Keratinocyte (primary cell): Measurements from ENCODE around the gene PDE11A. TPM values are rescaled to one million over a fixed set of nuclear protein-coding genes. Genes with fewer than 3 reads are reported as not detected.

ENCODE experiments used
- DNase-seq: peaks from one replicate; pipeline ENCODE4 v3.0.0-alpha.2; 2011; ENCODE audit warnings: low read depth, missing footprints, low spot score
- FAIRE-seq: peaks from 2 replicates; lab custom pipeline; 2011; peaks lifted over from hg19 to GRCh38; lab: Jason Lieb, UNC
- H2AFZ ChIP-seq: 2 replicates; pipeline ENCODE4 v1.6.0; 2012; ENCODE audit warnings: low read length, control low read depth, inconsistent platforms; ENCODE audit not compliant: control insufficient read depth
- H3K27ac ChIP-seq: 2 replicates; pipeline ENCODE4 v1.5.1; 2011; ENCODE audit warnings: low read length; ENCODE audit not compliant: control insufficient read depth, insufficient read depth
- H3K27me3 ChIP-seq: 3 replicates; pipeline ENCODE4 v1.6.0; 2011; ENCODE audit warnings: low read length; ENCODE audit not compliant: control insufficient read depth, insufficient read depth; ENCODE audit errors: extremely low read depth
- H3K36me3 ChIP-seq, 2 experiments: 2 replicates in 1 of 2; 3 replicates in 1 of 2; pipeline ENCODE4 v1.5.1; 2011; ENCODE audit warnings: low read length in 2 of 2, mild to moderate bottlenecking in 1 of 2; ENCODE audit not compliant: control insufficient read depth in 2 of 2, insufficient read depth in 2 of 2; ENCODE audit errors: extremely low read depth in 1 of 2
- H3K4me1 ChIP-seq: 3 replicates; pipeline ENCODE4 v1.5.1; 2011; ENCODE audit warnings: low read length; ENCODE audit not compliant: control insufficient read depth, insufficient read depth; ENCODE audit errors: extremely low read depth
- H3K4me2 ChIP-seq: 3 replicates; pipeline ENCODE4 v1.6.0; 2011; ENCODE audit warnings: low read depth, low read length; ENCODE audit not compliant: control insufficient read depth, insufficient read depth; ENCODE audit errors: extremely low read depth
- H3K4me3 ChIP-seq, 3 experiments: fragments of 200-600 bp in 1 of 3; sonication (generic) in 1 of 3; 2 replicates in 2 of 3; 3 replicates in 1 of 3; pipeline ENCODE4 v1.5.1; 2011 to 2016; ENCODE audit warnings: low read length in 3 of 3, mild to moderate bottlenecking in 3 of 3, control low read depth in 2 of 3, inconsistent platforms in 1 of 3, low read depth in 1 of 3, mixed read lengths in 1 of 3, mixed run types in 1 of 3, moderate library complexity in 1 of 3; ENCODE audit not compliant: control insufficient read depth in 2 of 3, insufficient read depth in 2 of 3; ENCODE audit errors: extremely low read depth in 1 of 3
- H3K79me2 ChIP-seq: 2 replicates; pipeline ENCODE4 v1.6.0; 2012; ENCODE audit warnings: low read length; ENCODE audit not compliant: control insufficient read depth, insufficient read depth
- H3K9ac ChIP-seq: 3 replicates; pipeline ENCODE4 v1.6.0; 2011; ENCODE audit warnings: low read length; ENCODE audit not compliant: control insufficient read depth, insufficient read depth; ENCODE audit errors: extremely low read depth
- H3K9me1 ChIP-seq: 3 replicates; pipeline ENCODE4 v1.6.0; 2011; ENCODE audit warnings: low read length; ENCODE audit not compliant: control insufficient read depth, insufficient read depth; ENCODE audit errors: extremely low read depth
- H3K9me3 ChIP-seq: 2 replicates; pipeline ENCODE4 v1.5.1; 2012; ENCODE audit warnings: low read depth, low read length; ENCODE audit not compliant: control insufficient read depth
- H4K20me1 ChIP-seq: 3 replicates; pipeline ENCODE4 v1.6.0; 2011; ENCODE audit warnings: low read length; ENCODE audit not compliant: control insufficient read depth, insufficient read depth; ENCODE audit errors: extremely low read depth
- CTCF ChIP-seq, 3 experiments: IDR thresholded peaks in 1 of 3; conservative IDR thresholded peaks in 1 of 3; optimal IDR thresholded peaks in 1 of 3; 2 replicates in 2 of 3; 3 replicates in 1 of 3; pipeline versions ENCODE3 to v1.5.1; 2011; ENCODE audit warnings: low read length in 3 of 3, mild to moderate bottlenecking in 3 of 3, moderate library complexity in 2 of 3, control low read depth in 1 of 3, inconsistent platforms in 1 of 3; ENCODE audit not compliant: insufficient read depth in 2 of 3; ENCODE audit errors: extremely low read depth in 1 of 3
- EZH2 ChIP-seq: IDR thresholded peaks from one replicate; pipeline ENCODE4 v1.6.1; 2012; ENCODE audit warnings: inconsistent platforms, mild to moderate bottlenecking, low read length, moderate library complexity
- dilution Hi-C: fragments of 300-500 bp; cut with MboI; formaldehyde crosslinking; loops from one replicate; pipeline ENCODE4 v1.7.0; 2020; ENCODE audit warnings: low sequenced_read_pairs; ENCODE audit not compliant: extremely low pct_ligation_motif_present
- polyA plus RNA-seq, 5 experiments: library from polyadenylated mRNA; depleted of rRNA in 3 of 5; stranded (reverse) in 3 of 5; stranded (forward) in 1 of 5; unstranded in 1 of 5; fragments of >200 nt; gene quantifications; 1 replicate in 1 of 5; 2 replicates in 3 of 5; 3 replicates in 1 of 5; pipeline versions ENCODE4 v1.2.1 to v1.2.3, GENCODE V29; 2011 to 2012; ENCODE audit warnings: missing spikeins in 2 of 5, low read depth in 1 of 5, low replicate concordance in 1 of 5

The PDE11A gene
- polyA plus RNA-seq, 1 donor (not counting 4 experiments of a cell fraction or from before 2014, with no cell fraction given), result 0.01 TPM

DNA sequence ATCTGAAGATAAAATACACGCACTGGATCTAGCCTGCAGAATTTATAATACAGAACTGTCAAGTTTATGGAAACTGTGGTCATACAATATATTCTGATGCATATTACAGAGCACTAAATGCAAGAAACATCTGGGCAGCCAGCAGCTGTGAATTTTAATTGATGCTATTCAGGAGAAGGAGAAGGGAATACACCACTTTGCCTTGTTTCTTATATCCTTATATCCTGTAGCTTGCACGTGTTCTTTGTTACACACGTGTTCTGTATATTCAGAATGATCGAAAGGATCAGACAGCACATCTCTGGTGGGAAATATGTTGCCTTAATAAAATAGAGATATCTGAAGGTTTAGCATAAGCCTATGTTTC, 344.2 kb downstream of the PDE11A start:
- no peaks in the 10 kb centered on the region for H3K9me3 ChIP-seq
- H3K4me2 ChIP-seq, result no peak overlapping the region
- DNase-seq, result no peak
- H3K27ac ChIP-seq, result no peak overlapping the region
- H3K9ac ChIP-seq, result no peak overlapping the region
- H2AFZ ChIP-seq, result no peak overlapping the region
- dilution Hi-C loops, result no loop called here
- FAIRE-seq, result no peak
- H3K9me1 ChIP-seq, result no peaks in the 10 kb centered on the region
- H3K4me3 ChIP-seq, result no peak overlapping the region
- H3K27me3 ChIP-seq, result no peaks in the 10 kb centered on the region
- H4K20me1 ChIP-seq, result no peaks in the 10 kb centered on the region
- H3K36me3 ChIP-seq, result no peaks in the 10 kb centered on the region
- H3K4me1 ChIP-seq, result no peaks in the 10 kb centered on the region
- TF ChIP-seq CTCF (optimal IDR thresholded peaks at IDR 0.05 in 1 of 3, IDR thresholded peaks at IDR 0.05 in 1 of 3, conservative IDR thresholded peaks at IDR 0.05 in 1 of 3; ENCODE audit: extremely low read depth in 1 of 3, insufficient read depth in 2 of 3, low read length in 3 of 3), result no peak
- no peak for TF ChIP-seq EZH2
- H3K79me2 ChIP-seq, result no peaks in the 10 kb centered on the region

DNA sequence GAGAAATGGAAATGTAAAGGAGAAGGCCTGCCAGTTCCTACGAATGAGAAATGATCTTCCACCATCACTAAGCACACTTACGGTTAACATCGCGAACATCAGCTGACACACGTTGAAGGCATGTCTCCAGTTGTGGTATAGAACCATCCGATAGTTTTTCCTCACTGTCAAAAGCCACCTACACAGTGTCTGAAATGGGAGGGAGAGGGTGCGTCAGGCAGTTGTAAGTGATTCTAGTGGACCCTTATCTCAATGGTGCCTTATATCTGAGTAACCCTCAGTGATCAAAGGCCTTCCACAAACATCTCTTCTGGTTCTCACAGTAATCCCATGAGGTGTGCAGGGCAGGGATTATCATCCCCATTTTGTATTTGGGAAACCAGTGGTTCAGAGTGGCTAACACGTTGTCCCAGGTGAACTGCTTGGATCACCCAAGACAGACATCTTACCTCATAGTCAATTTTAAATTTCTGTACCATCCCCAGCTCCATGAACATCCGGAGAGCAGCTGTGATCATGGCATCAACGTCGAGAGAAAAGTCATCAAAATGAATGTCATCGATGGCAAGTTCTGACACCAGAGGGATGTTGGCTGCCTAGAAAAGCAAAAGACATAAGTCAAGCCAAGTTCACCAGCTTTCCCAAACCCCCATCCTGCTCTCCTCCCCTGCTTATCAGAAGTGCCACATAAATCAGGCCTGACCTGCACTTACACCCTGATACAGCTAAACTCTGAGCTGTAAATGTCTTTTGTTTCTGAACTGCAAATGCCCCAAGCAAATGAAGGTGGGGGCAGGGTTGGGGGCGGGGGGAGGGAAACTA, 344.8 kb downstream of the PDE11A start:
- H3K27ac ChIP-seq, result no peak overlapping the region
- no peaks in the 10 kb centered on the region for H3K79me2 ChIP-seq
- no peaks in the 10 kb centered on the region for H3K9me3 ChIP-seq
- dilution Hi-C loops, result no loop called here
- no peaks in the 10 kb centered on the region for H3K27me3 ChIP-seq
- H3K9ac ChIP-seq, result no peak overlapping the region
- no peak overlapping the region for H3K4me3 ChIP-seq
- H2AFZ ChIP-seq, result no peak overlapping the region
- no peak for TF ChIP-seq EZH2
- no peak overlapping the region for H3K4me2 ChIP-seq
- no peak for FAIRE-seq
- no peaks in the 10 kb centered on the region for H3K36me3 ChIP-seq
- H3K9me1 ChIP-seq, result no peaks in the 10 kb centered on the region
- H3K4me1 ChIP-seq, result no peaks in the 10 kb centered on the region
- no peaks in the 10 kb centered on the region for H4K20me1 ChIP-seq
- no peak for DNase-seq

DNA sequence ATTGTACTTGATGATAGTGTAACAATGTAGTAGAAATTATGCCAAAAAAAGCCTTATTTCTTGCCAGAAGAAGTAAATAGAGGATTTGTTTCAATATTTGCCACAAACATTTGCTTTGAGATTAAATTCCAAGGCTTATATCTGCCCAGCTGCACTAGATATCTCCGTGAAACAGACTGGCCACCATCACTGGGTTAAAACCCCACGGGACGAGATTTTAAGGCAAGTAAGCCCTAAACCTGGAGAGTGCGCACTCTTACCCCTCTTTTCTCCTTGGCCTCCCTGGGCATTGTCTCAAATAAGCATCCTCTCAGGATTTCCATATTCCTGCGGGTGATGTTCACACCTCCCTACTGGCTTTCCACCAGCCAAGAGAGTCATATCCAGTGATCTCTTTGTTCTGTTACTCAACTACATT, 345.6 kb downstream of the PDE11A start:
- no peak for TF ChIP-seq CTCF (optimal IDR thresholded peaks at IDR 0.05 in 1 of 3, IDR thresholded peaks at IDR 0.05 in 1 of 3, conservative IDR thresholded peaks at IDR 0.05 in 1 of 3; ENCODE audit: extremely low read depth in 1 of 3, insufficient read depth in 2 of 3, low read length in 3 of 3)
- no peak for TF ChIP-seq EZH2
- Histone ChIP-seq H3K27ac (no peak overlapping the region), H3K4me1 (no peaks in the 10 kb centered on the region), H3K9me1 (no peaks in the 10 kb centered on the region), H2AFZ (no peak overlapping the region), H4K20me1 (no peaks in the 10 kb centered on the region), H3K9ac (no peak overlapping the region), H3K36me3 (no peaks in the 10 kb centered on the region), H3K27me3 (no peaks in the 10 kb centered on the region), H3K9me3 (no peaks in the 10 kb centered on the region), H3K79me2 (no peaks in the 10 kb centered on the region), H3K4me2 (no peak overlapping the region), H3K4me3 (no peak overlapping the region)
- dilution Hi-C loops, result no loop called here
- no peak for DNase-seq
- FAIRE-seq, result no peak
